NCI-H146 treated with DMSO at 0.1 percent for 48 hours (cell line): ENCODE data around the gene FCRL6.
A peak's percentile ranks its signal among the peaks of the same experiment; 100 is the strongest.

ENCODE experiments used
- DNase-seq: peaks from one replicate; lab custom pipeline; 2025; ENCODE audit not compliant: unreplicated experiment; lab: John Stamatoyannopoulos, UW

Gene FCRL6

GRCh38 chr1:159831412-159832141, 29.4 kb downstream of the FCRL6 start:
- peak; percentile 85 for DNase-seq

GRCh38 chr1:159832309-159832708, 30.1 kb downstream of the FCRL6 start:
- DNase-seq, result no peak

- DNase-seq, result no peak
Observed at GRCh38 chr1:159835356-159835755, 33.2 kb downstream of the FCRL6 start.

- DNase-seq, result no peak
Observed at GRCh38 chr1:159835862-159836525, 33.8 kb downstream of the FCRL6 start.

GRCh38 chr1:159838715-159839114, 36.6 kb downstream of the FCRL6 start:
- DNase-seq, result no peak

- no peak for DNase-seq
Observed at GRCh38 chr1:159839116-159839849, 37.1 kb downstream of the FCRL6 start.

- no peak for DNase-seq
Observed at GRCh38 chr1:159841749-159842148, 39.6 kb downstream of the FCRL6 start.

GRCh38 chr1:159843459-159843858, 41.3 kb downstream of the FCRL6 start:
- DNase-seq, result no peak

GRCh38 chr1:159845751-159846629, 43.8 kb downstream of the FCRL6 start:
- DNase-seq, result no peak

GRCh38 chr1:159847231-159847630, 45.1 kb downstream of the FCRL6 start:
- no peak for DNase-seq

GRCh38 chr1:159848326-159848725, 46.2 kb downstream of the FCRL6 start:
- no peak for DNase-seq

GRCh38 chr1:159849626-159850366, 47.6 kb downstream of the FCRL6 start:
- no peak for DNase-seq

- no peak for DNase-seq
Observed at GRCh38 chr1:159851407-159851806, 49.2 kb downstream of the FCRL6 start.

- DNase-seq, result no peak
Observed at GRCh38 chr1:159853417-159854115, 51.4 kb downstream of the FCRL6 start.

- DNase-seq, result peak; percentile 22
Observed at GRCh38 chr1:159854116-159854692, 52.0 kb downstream of the FCRL6 start.

GRCh38 chr1:159854693-159855192, 52.6 kb downstream of the FCRL6 start:
- peak; percentile 36 for DNase-seq

- no peak for DNase-seq
Observed at GRCh38 chr1:159855709-159856108, 53.5 kb downstream of the FCRL6 start.

- DNase-seq, result no peak
Observed at GRCh38 chr1:159856576-159856975, 54.4 kb downstream of the FCRL6 start.

- no peak for DNase-seq
Observed at GRCh38 chr1:159857889-159858288, 55.7 kb downstream of the FCRL6 start.
